A549 (cell line): ENCODE data around the gene BCL2A1. TPM values are rescaled to one million over a fixed set of nuclear protein-coding genes. Genes with fewer than 3 reads are reported as not detected.

ENCODE experiments used
- ATAC-seq, 2 experiments: fragments of 200-7000 bp in 1 of 2; fragments of >200 bp in 1 of 2; cut with Nextera tagmentation in 1 of 2; cut with Tn5 transposase in 1 of 2; 3 replicates each; pipeline versions ENCODE4 v1.8.0 to v1.9.1; 2018 to 2020; ENCODE audit warnings: mild to moderate bottlenecking in 1 of 2, moderate library complexity in 1 of 2
- CTCF ChIA-PET: fragments of 300-600 bp; sonication (Branson Sonifier 250); formaldehyde crosslinking; extraction: SDS; loops from one replicate; lab custom pipeline; 2021; ENCODE audit warnings: antibody characterized with exemption, inconsistent platforms; lab: Yijun Ruan, JAX
- POLR2A ChIA-PET: fragments of 350-600 bp; formaldehyde crosslinking; extraction: SDS; loops from one replicate; lab custom pipeline; 2021; ENCODE audit warnings: antibody characterized with exemption, inconsistent platforms; lab: Yijun Ruan, JAX
- DNase-seq, 2 experiments: peaks; one replicate each; pipeline versions ENCODE4 v3.0.0 to v3.0.0-alpha.2; 2011 to 2016; ENCODE audit warnings: low read depth in 1 of 2, low spot score in 1 of 2
- FAIRE-seq: peaks from 2 replicates; lab custom pipeline; 2011; peaks lifted over from hg19 to GRCh38; lab: Jason Lieb, UNC
- H3K27ac ChIP-seq, 2 experiments: fragments of >200 bp; sonication (Bioruptor Twin); formaldehyde crosslinking; 3 replicates each; pipeline ENCODE4 v1.5.1; 2016 to 2017
- H3K4me1 ChIP-seq: fragments of >200 bp; sonication (Bioruptor Twin); formaldehyde crosslinking; 3 replicates; pipeline ENCODE4 v1.6.1; 2016
- H3K4me2 ChIP-seq: fragments of >200 bp; sonication (Bioruptor Twin); formaldehyde crosslinking; 3 replicates; pipeline ENCODE4 v1.6.1; 2016
- H3K4me3 ChIP-seq: fragments of >200 bp; sonication (Bioruptor Twin); formaldehyde crosslinking; 3 replicates; pipeline ENCODE4 v1.5.1; 2016
- H3K9me3 ChIP-seq: fragments of >200 bp; sonication (Bioruptor Twin); formaldehyde crosslinking; 3 replicates; pipeline ENCODE4 v1.6.1; 2016
- ATOH8 ChIP-seq: fragments of 250-450 bp; sonication (Bioruptor Pico); IDR thresholded peaks from 2 replicates; pipeline ENCODE4 v1.5.0; 2020; ENCODE audit warnings: low read depth, mild to moderate bottlenecking, moderate library complexity
- CBX8 ChIP-seq: fragments of 200-600 bp; sonication (generic); IDR thresholded peaks from 2 replicates; pipeline ENCODE4 v1.6.1; 2016
- CEBPB ChIP-seq, 2 experiments: fragments of >200 bp in 1 of 2; sonication (Bioruptor Twin) in 1 of 2; formaldehyde crosslinking in 1 of 2; IDR thresholded peaks; 2 replicates each; pipeline ENCODE4 v1.6.1; 2012 to 2016
- CHD2 ChIP-seq: fragments of 150-350 bp; IDR thresholded peaks from 2 replicates; pipeline ENCODE4 v1.6.1; 2014; ENCODE audit warnings: low read length; ENCODE audit not compliant: partially characterized antibody
- CHD4 ChIP-seq: fragments of 200-600 bp; sonication (generic); IDR thresholded peaks from 2 replicates; pipeline ENCODE4 v1.6.1; 2016; ENCODE audit warnings: antibody characterized with exemption, mild to moderate bottlenecking, borderline replicate concordance
- E2F6 ChIP-seq: IDR thresholded peaks from 2 replicates; pipeline ENCODE4 v1.6.1; 2012; ENCODE audit warnings: low read depth, borderline replicate concordance
- EHF ChIP-seq: fragments of 250-450 bp; sonication (Bioruptor Pico); IDR thresholded peaks from 2 replicates; pipeline ENCODE4 v1.5.0; 2020; ENCODE audit warnings: mild to moderate bottlenecking
- EHMT2 ChIP-seq: fragments of 200-600 bp; sonication (generic); IDR thresholded peaks from 2 replicates; pipeline ENCODE4 v1.6.1; 2016; ENCODE audit warnings: antibody characterized with exemption, low read depth, mild to moderate bottlenecking, moderate library complexity
- EP300 ChIP-seq, 2 experiments: fragments of >200 bp; sonication (Bioruptor Twin); formaldehyde crosslinking; IDR thresholded peaks; 2 replicates in 1 of 2; 3 replicates in 1 of 2; pipeline ENCODE4 v1.6.1; 2016 to 2017
- ESRRA ChIP-seq: fragments of 150-350 bp; IDR thresholded peaks from 2 replicates; pipeline ENCODE4 v1.6.1; 2014; ENCODE audit warnings: mild to moderate bottlenecking, low read length, borderline replicate concordance
- HDAC2 ChIP-seq: fragments of 200-600 bp; sonication (generic); IDR thresholded peaks from 2 replicates; pipeline ENCODE4 v1.6.1; 2016
- HES2 ChIP-seq: fragments of >200 bp; sonication (Bioruptor Twin); formaldehyde crosslinking; IDR thresholded peaks from 2 replicates; pipeline ENCODE4 v1.6.1; 2016
- HOXB13 ChIP-seq: fragments of 250-450 bp; sonication (Bioruptor Pico); IDR thresholded peaks from 2 replicates; pipeline ENCODE4 v1.5.0; 2020; ENCODE audit warnings: low read depth, mild to moderate bottlenecking, moderate library complexity
- JUNB ChIP-seq: fragments of >200 bp; sonication (Bioruptor Twin); formaldehyde crosslinking; IDR thresholded peaks from 2 replicates; pipeline ENCODE4 v1.6.1; 2016
- KDM1A ChIP-seq: fragments of 200-600 bp; sonication (generic); IDR thresholded peaks from 2 replicates; pipeline ENCODE4 v1.6.1; 2016; ENCODE audit warnings: low read depth, mild to moderate bottlenecking
- KDM5A ChIP-seq: fragments of 200-600 bp; sonication (generic); IDR thresholded peaks from 2 replicates; pipeline ENCODE4 v1.6.1; 2016; ENCODE audit warnings: antibody characterized with exemption, mild to moderate bottlenecking
- MAFK ChIP-seq: fragments of 450-650 bp; IDR thresholded peaks from 2 replicates; pipeline ENCODE4 v1.6.1; 2014; ENCODE audit not compliant: partially characterized antibody
- MAZ ChIP-seq: fragments of 150-350 bp; IDR thresholded peaks from 2 replicates; pipeline ENCODE4 v1.6.1; 2014; ENCODE audit warnings: antibody characterized with exemption, low read depth, low read length, borderline replicate concordance
- MYC ChIP-seq: IDR thresholded peaks from 2 replicates; pipeline ENCODE4 v1.6.1; 2012; ENCODE audit warnings: mild to moderate bottlenecking, inconsistent platforms, low read length, improper control_type of control experiment, borderline replicate concordance
- NPAS2 ChIP-seq: fragments of 250-450 bp; sonication (Bioruptor Pico); IDR thresholded peaks from 2 replicates; pipeline ENCODE4 v1.8.0; 2022; ENCODE audit warnings: mild to moderate bottlenecking, moderate library complexity, borderline replicate concordance
- RAD21 ChIP-seq, 2 experiments: fragments of >200 bp in 1 of 2; sonication (Bioruptor Twin) in 1 of 2; formaldehyde crosslinking in 1 of 2; IDR thresholded peaks in 1 of 2; conservative IDR thresholded peaks in 1 of 2; 2 replicates in 1 of 2; 3 replicates in 1 of 2; pipeline ENCODE4 v1.6.1; 2012 to 2018; ENCODE audit warnings: inconsistent platforms in 1 of 2
- RARB ChIP-seq: fragments of 250-450 bp; sonication (Bioruptor Pico); IDR thresholded peaks from 2 replicates; pipeline ENCODE4 v1.8.0; 2021; ENCODE audit warnings: mild to moderate bottlenecking, moderate library complexity
- REST ChIP-seq: fragments of 200-600 bp; sonication (generic); IDR thresholded peaks from 2 replicates; pipeline ENCODE4 v1.6.1; 2016; ENCODE audit warnings: antibody characterized with exemption, mild to moderate bottlenecking, moderate library complexity
- RNF2 ChIP-seq: fragments of 200-600 bp; sonication (generic); IDR thresholded peaks from 2 replicates; pipeline ENCODE4 v1.6.1; 2016; ENCODE audit warnings: low read depth, mild to moderate bottlenecking, antibody characterized with exemption, moderate library complexity, borderline replicate concordance
- SMC3 ChIP-seq: fragments of >200 bp; sonication (Bioruptor Twin); formaldehyde crosslinking; IDR thresholded peaks from 3 replicates; pipeline ENCODE4 v1.6.1; 2018; ENCODE audit warnings: inconsistent platforms
- SREBF2 ChIP-seq: fragments of 450-650 bp; IDR thresholded peaks from 2 replicates; pipeline ENCODE4 v1.6.1; 2014; ENCODE audit warnings: mild to moderate bottlenecking, moderate library complexity
- TP53 ChIP-seq: fragments of 250-450 bp; sonication (Bioruptor Pico); IDR thresholded peaks from 2 replicates; pipeline ENCODE4 v1.5.0; 2021; ENCODE audit warnings: mild to moderate bottlenecking, moderate library complexity
- ZC3H11A ChIP-seq: fragments of 450-650 bp; IDR thresholded peaks from 2 replicates; pipeline ENCODE4 v1.6.1; 2014; ENCODE audit warnings: antibody characterized with exemption, mild to moderate bottlenecking
- ZFP36 ChIP-seq: fragments of 450-650 bp; IDR thresholded peaks from 2 replicates; pipeline ENCODE4 v1.6.1; 2014; ENCODE audit warnings: borderline replicate concordance; ENCODE audit not compliant: partially characterized antibody
- WGBS: methylation state at CpG from one replicate; pipeline ENCODE4 v1.1.6; 2017; ENCODE audit errors: missing lambda C conversion rate; 5-methylcytosine and 5-hydroxymethylcytosine counted together
- polyA plus RNA-seq, 4 experiments: library from polyadenylated mRNA; depleted of rRNA in 3 of 4; stranded (reverse); fragments of >200 nt; fragmentation: RNase III in 1 of 4; extraction: RNeasy Plus Mini Kit Qiagen cat#74134 plus additional on column Dnase treatment in 1 of 4; gene quantifications; 2 replicates in 3 of 4; 3 replicates in 1 of 4; pipeline ENCODE4 v1.2.3, GENCODE V29; 2011 to 2017

BCL2A1 gene
- polyA plus RNA-seq, 2 of the 4 experiments (the other 2 are of a cell fraction) = 14.0 to 20.1 TPM

- TF ChIP-seq E2F6 = no peak
- TF ChIP-seq RNF2 = no peak
- no peak for TF ChIP-seq ZFP36
- TF ChIP-seq CBX8 = no peak
These were observed 13.3 kb downstream of the BCL2A1 start (continued) for GRCh38 chr15:79957741-79958140.

- Histone ChIP-seq H3K4me1 (peaks cover 44% of the 10 kb centered on the region), H3K9me3 (no peaks in the 10 kb centered on the region), H3K4me3 (no peak overlapping the region), H3K27ac (peak overlapping the region; percentile 28 to 70; a peak in 5 of 6 replicates), H3K4me2 (peak overlapping the region; percentile 56)
- TF ChIP-seq MYC (no peak), CEBPB (IDR thresholded peaks at IDR 0.05) (no peak), MAZ (no peak), ATOH8 (no peak), HOXB13 (no peak), KDM5A (no peak), RNF2 (no peak), HES2 (no peak), RAD21 (conservative IDR thresholded peaks at IDR 0.05 in 1 of 2, IDR thresholded peaks at IDR 0.05 in 1 of 2) (no peak), EHMT2 (no peak), EHF (CRISPR knock-in tag) (no peak), SMC3 (no peak), NPAS2 (CRISPR knock-in tag) (no peak), CHD2 (no peak), EP300 (IDR thresholded peaks at IDR 0.05) (no peak)
- POLR2A ChIA-PET = no interaction called here
- no peak for DNase-seq
- CTCF ChIA-PET = interaction anchor here (0.6 to 2.4 kb wide), 5 partner anchors 8 to 111 kb away, joined by 3 to 5 read pairs (median 3); no protein-coding TSS in a partner anchor
- ATAC-seq = peak; percentile 22 to 46; a peak in 2 of 6 replicates
- 19% methylated on average over 4 of the region's 4 CpGs for WGBS
- no peak for FAIRE-seq
These were observed 14.5 kb downstream of the BCL2A1 start for GRCh38 chr15:79956354-79956939.

GRCh38 chr15:79954661-79955060, 16.3 kb downstream of the BCL2A1 start:
- ATAC-seq (no peak), DNase-seq (no peak), FAIRE-seq (no peak)
- Histone ChIP-seq H3K4me2 (no peak overlapping the region), H3K4me3 (no peak overlapping the region), H3K4me1 (peaks cover 31% of the 10 kb centered on the region), H3K27ac (peak overlapping the region in 1 of 2 experiments; percentile 32; a peak in 2 of 6 replicates), H3K9me3 (no peaks in the 10 kb centered on the region)
- CTCF ChIA-PET = interaction anchor here (0.8 kb wide), 1 partner anchor 77 kb away, joined by 3 read pairs; no protein-coding TSS in a partner anchor
- no peak for TF ChIP-seq KDM5A
- no peak for TF ChIP-seq TP53 (CRISPR knock-in tag)
- TF ChIP-seq MAFK = no peak
- TF ChIP-seq HDAC2 = no peak
- no peak for TF ChIP-seq KDM1A
- TF ChIP-seq SREBF2 = no peak
- no peak for TF ChIP-seq EP300 (IDR thresholded peaks at IDR 0.05)
- no peak for TF ChIP-seq NPAS2 (CRISPR knock-in tag)
- TF ChIP-seq ESRRA = no peak
- TF ChIP-seq E2F6 = no peak
- TF ChIP-seq REST = no peak
- no peak for TF ChIP-seq MAZ
- TF ChIP-seq JUNB = no peak
- TF ChIP-seq ZC3H11A = no peak
- no peak for TF ChIP-seq RARB (CRISPR knock-in tag)
- TF ChIP-seq RAD21 (conservative IDR thresholded peaks at IDR 0.05 in 1 of 2, IDR thresholded peaks at IDR 0.05 in 1 of 2) = no peak
- no peak for TF ChIP-seq CBX8
- no peak for TF ChIP-seq HOXB13
- TF ChIP-seq CHD4 = no peak
- WGBS = 96% methylated on average over 2 of the region's 2 CpGs
- POLR2A ChIA-PET = no interaction called here
